Measurements from ENCODE around the gene TRAT1. TPM values are rescaled to one million over a fixed set of nuclear protein-coding genes. Genes with fewer than 3 reads are reported as not detected.

TRAT1 gene
- total and polyA plus RNA-seq, 2 experiments from 2014 or later = not detected

- peaks cover 3% of the 10 kb centered on the region; the same call in 1 of the 3 replicates for H3K36me3 Mint-ChIP-seq (ENCODE audit: low read depth)
- H3K4me2 ChIP-seq = no peak overlapping the region
- TF ChIP-seq, protein P1, sequence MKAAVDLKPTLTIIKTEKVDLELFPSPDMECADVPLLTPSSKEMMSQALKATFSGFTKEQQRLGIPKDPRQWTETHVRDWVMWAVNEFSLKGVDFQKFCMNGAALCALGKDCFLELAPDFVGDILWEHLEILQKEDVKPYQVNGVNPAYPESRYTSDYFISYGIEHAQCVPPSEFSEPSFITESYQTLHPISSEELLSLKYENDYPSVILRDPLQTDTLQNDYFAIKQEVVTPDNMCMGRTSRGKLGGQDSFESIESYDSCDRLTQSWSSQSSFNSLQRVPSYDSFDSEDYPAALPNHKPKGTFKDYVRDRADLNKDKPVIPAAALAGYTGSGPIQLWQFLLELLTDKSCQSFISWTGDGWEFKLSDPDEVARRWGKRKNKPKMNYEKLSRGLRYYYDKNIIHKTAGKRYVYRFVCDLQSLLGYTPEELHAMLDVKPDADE (IDR thresholded peaks at IDR 0.05) = no peak
- TF ChIP-seq POLR2AphosphoS5 (IDR thresholded peaks at IDR 0.05; ENCODE audit: low read depth) = no peak
- TF ChIP-seq ZNF114 (CRISPR knock-in tag; IDR thresholded peaks at IDR 0.05) = no peak
- no peak for TF ChIP-seq ZNF331 (CRISPR knock-in tag; IDR thresholded peaks at IDR 0.05; ENCODE audit: low read depth)
- TF ChIP-seq STAT1 (IDR thresholded peaks at IDR 0.05; ENCODE audit: unreplicated experiment) = no peak
- TF ChIP-seq, protein P2, sequence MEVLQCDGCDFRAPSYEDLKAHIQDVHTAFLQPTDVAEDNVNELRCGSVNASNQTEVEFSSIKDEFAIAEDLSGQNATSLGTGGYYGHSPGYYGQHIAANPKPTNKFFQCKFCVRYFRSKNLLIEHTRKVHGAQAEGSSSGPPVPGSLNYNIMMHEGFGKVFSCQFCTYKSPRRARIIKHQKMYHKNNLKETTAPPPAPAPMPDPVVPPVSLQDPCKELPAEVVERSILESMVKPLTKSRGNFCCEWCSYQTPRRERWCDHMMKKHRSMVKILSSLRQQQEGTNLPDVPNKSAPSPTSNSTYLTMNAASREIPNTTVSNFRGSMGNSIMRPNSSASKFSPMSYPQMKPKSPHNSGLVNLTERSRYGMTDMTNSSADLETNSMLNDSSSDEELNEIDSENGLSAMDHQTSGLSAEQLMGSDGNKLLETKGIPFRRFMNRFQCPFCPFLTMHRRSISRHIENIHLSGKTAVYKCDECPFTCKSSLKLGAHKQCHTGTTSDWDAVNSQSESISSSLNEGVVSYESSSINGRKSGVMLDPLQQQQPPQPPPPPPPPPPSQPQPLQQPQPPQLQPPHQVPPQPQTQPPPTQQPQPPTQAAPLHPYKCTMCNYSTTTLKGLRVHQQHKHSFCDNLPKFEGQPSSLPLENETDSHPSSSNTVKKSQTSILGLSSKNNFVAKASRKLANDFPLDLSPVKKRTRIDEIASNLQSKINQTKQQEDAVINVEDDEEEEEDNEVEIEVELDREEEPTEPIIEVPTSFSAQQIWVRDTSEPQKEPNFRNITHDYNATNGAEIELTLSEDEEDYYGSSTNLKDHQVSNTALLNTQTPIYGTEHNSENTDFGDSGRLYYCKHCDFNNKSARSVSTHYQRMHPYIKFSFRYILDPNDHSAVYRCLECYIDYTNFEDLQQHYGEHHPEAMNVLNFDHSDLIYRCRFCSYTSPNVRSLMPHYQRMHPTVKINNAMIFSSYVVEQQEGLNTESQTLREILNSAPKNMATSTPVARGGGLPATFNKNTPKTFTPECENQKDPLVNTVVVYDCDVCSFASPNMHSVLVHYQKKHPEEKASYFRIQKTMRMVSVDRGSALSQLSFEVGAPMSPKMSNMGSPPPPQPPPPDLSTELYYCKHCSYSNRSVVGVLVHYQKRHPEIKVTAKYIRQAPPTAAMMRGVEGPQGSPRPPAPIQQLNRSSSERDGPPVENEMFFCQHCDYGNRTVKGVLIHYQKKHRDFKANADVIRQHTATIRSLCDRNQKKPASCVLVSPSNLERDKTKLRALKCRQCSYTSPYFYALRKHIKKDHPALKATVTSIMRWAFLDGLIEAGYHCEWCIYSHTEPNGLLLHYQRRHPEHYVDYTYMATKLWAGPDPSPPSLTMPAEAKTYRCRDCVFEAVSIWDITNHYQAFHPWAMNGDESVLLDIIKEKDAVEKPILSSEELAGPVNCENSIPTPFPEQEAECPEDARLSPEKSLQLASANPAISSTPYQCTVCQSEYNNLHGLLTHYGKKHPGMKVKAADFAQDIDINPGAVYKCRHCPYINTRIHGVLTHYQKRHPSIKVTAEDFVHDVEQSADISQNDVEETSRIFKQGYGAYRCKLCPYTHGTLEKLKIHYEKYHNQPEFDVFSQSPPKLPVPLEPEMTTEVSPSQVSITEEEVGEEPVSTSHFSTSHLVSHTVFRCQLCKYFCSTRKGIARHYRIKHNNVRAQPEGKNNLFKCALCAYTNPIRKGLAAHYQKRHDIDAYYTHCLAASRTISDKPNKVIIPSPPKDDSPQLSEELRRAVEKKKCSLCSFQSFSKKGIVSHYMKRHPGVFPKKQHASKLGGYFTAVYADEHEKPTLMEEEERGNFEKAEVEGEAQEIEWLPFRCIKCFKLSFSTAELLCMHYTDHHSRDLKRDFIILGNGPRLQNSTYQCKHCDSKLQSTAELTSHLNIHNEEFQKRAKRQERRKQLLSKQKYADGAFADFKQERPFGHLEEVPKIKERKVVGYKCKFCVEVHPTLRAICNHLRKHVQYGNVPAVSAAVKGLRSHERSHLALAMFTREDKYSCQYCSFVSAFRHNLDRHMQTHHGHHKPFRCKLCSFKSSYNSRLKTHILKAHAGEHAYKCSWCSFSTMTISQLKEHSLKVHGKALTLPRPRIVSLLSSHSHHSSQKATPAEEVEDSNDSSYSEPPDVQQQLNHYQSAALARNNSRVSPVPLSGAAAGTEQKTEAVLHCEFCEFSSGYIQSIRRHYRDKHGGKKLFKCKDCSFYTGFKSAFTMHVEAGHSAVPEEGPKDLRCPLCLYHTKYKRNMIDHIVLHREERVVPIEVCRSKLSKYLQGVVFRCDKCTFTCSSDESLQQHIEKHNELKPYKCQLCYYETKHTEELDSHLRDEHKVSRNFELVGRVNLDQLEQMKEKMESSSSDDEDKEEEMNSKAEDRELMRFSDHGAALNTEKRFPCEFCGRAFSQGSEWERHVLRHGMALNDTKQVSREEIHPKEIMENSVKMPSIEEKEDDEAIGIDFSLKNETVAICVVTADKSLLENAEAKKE (CRISPR knock-in tag; IDR thresholded peaks at IDR 0.05) = no peak
- TF ChIP-seq EZH2phosphoT487 (IDR thresholded peaks at IDR 0.05; ENCODE audit: unreplicated experiment) = no peak
- no peak for TF ChIP-seq REST (IDR thresholded peaks at IDR 0.05; ENCODE audit: unreplicated experiment)
- TF ChIP-seq JUNB (IDR thresholded peaks at IDR 0.05; ENCODE audit: unreplicated experiment) = no peak
- H3K36me3 ChIP-seq (ENCODE audit: insufficient read depth) = no peaks in the 10 kb centered on the region
- no peaks in the 10 kb centered on the region for H3K79me2 ChIP-seq (replicated peaks; ENCODE audit: insufficient read depth)
- H3K4me1 ChIP-seq (ENCODE audit: insufficient read depth) = peaks cover 20% of the 10 kb centered on the region
- H3K9me2 ChIP-seq (ENCODE audit: insufficient read depth) = peaks cover 6% of the 10 kb centered on the region; the same call in 1 of the 2 replicates
- no peaks in the 10 kb centered on the region for H4K20me1 ChIP-seq (replicated peaks; ENCODE audit: insufficient read depth)
- H3F3A ChIP-seq (replicated peaks; ENCODE audit: low read depth) = no peaks in the 10 kb centered on the region
- peak overlapping the region; percentile 85; the same call in 1 of the 2 replicates for H2AFZ ChIP-seq
- peaks cover 28% of the 10 kb centered on the region for H3K4me1 Mint-ChIP-seq
- H3K27ac ChIP-seq (ENCODE audit: low read depth) = no peak overlapping the region
- no peaks in the 10 kb centered on the region for H3K27me3 Mint-ChIP-seq (ENCODE audit: insufficient read depth, low read depth, poor library complexity)
- no peak overlapping the region for H3K27ac Mint-ChIP-seq
- ATAC-seq (peak; percentile 29; the same call in 1 of the 3 replicates), DNase-seq (ENCODE audit: low spot score) (peak; percentile 8)
- H3K4me3 Mint-ChIP-seq = no peak overlapping the region
- H3K4me3 ChIP-seq = no peak overlapping the region
- peaks cover 3% of the 10 kb centered on the region; the same call in 1 of the 3 replicates for H3K9me3 Mint-ChIP-seq
- no peaks in the 10 kb centered on the region for H3K27me3 ChIP-seq (ENCODE audit: insufficient read depth)
Observed at GRCh38 chr3:108863799-108864135, 41.2 kb downstream of the TRAT1 start.
